Stimulated activated CD8-positive, alpha-beta memory T cell treated with anti-CD3 and anti-CD28 coated beads, Interleukin-12 subunit alpha, Interleukin-12 subunit beta, amount 100 ng/mL, for 1 hour (primary cell): ENCODE results near the gene PLD2.

Source experiments
- DNase-seq: peaks from one replicate; pipeline ENCODE4 v3.0.0-alpha.2; 2020; ENCODE audit warnings: low read depth

PLD2 gene

DNA sequence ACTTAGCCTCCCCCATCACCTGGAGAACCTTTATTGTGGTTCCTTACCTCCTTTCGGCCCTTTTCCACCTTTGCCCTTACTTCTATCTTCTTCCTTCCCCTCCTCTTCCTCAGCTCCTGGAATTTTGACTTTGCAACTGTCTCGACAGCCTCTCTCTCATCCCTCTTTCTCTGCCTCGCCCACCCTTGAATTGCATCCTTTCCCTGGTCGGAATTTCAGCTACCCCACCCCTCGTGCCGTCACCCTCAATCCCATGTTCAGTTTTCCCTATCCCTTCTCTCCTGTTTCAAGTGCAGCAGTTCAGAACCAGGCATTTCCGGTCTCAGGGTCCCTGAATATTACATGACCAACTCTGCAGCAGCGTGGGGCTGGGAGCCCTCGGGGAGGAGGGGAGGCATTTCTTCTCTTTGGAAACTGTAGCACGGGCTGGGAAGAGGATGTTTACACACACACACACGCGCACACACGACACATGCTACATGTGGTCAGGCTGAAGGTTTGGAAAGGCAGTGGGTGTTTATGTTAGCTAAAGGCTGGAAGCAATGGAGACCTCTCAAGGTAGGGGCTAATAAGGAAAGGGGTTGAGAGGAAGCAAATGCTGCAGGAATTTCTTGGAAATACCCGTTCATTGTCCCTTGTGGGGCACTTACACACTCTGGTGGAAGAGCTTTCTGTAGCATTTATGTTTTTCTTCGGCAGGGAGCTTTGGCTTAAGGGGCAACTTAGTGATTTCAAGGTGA is 27.2 kb downstream of the PLD2 start:
- DNase-seq, result no peak

DNA sequence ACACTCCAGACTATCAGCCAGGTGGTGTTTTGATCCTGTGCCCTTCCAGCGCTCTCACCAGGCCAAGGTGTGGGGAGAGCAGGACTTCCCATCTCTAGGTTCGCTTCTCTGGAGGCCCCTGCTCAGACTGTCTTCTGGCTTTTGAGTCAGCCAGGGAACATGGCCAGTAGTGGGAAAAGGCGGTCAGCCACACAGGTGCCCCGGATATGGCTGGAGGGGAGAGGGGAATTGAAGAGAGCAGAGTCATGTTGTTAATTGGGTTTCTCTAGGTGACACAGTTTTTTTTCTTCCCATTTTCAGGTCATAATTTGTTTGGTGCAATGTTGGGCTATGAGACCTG is 27.7 kb downstream of the PLD2 start:
- no peak for DNase-seq

DNA sequence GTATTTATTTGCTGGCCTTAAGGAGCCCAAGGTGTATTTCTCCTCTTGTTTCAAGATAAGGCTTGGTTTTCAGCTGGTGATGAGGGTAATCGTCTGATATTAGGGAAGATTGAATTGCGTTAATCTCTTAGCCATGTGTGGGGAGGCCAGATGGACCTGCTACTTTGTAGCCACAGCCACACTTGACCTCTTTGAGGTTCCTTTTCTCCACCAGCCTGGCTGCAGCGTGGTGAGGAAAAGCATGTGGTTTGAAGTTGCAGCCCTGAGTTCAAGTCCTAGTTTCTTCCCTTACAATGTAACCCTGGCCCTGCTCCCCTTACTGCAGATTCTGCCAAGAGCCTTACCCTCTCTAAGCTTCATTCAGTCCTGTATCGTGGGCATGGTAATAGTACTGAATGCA is 29.3 kb downstream of the PLD2 start:
- DNase-seq, result no peak

DNA sequence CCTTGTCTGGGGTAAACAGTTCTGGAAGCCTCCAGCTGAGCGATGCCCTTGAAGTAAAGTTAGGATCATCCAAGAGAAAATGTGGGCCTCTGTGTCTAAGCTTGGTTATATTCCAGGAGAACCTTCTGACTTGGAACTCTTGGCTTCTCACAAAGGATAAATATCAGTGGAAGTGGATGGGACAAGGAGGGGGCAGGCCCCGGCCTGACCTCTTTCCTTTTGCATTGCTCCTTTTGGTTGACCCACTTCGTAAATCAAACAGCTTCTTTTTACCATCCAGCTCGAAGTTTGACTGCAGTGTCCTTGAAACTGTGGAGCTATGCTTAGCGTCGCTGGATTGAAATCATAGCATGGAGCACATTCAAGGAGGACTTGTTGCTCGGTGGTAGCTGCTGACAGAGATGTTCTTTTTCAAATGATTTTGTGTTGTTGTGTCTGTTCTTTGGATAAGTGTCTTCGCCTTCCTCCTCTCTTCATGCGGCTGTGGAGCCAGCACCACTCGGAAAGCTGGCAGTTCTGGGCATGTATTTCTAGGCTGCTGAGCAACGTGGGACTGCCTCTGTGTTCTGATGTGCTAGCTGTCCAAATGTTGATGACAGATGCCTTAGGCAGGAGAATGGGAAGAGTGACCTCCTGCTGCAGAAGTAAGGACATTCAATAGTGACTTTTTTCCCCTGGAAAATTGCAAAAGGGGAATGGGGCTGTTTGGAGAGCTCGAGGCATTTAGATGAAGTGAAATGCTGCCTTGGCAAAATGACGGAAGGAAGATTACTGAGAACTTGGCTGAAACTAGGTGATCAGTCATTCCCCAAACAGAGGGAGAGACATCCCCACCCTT is 30.7 kb downstream of the PLD2 start:
- DNase-seq, result no peak

DNA sequence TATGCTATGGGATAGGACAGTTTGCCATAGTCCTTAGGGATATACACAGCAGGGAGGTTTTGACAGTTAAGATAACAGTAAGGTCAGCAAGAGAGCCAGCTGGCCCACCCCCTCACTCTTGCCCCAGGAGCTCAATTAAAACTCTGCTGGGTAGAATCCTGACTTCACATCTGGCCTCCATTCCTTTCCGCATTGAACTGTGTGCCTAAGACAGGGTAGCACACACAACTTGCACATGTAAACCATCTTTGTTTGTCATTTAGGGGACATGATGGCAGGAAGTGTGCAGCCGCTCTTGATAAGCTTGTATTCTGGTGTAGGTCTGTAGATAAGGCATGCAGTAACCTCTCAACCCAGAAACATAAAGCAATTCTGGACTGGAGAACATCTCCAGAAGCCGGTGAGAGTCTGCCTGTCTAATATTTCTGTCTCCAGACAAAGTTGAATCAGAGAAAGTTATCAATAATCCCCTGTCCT is 31.4 kb downstream of the PLD2 start:
- no peak for DNase-seq

DNA sequence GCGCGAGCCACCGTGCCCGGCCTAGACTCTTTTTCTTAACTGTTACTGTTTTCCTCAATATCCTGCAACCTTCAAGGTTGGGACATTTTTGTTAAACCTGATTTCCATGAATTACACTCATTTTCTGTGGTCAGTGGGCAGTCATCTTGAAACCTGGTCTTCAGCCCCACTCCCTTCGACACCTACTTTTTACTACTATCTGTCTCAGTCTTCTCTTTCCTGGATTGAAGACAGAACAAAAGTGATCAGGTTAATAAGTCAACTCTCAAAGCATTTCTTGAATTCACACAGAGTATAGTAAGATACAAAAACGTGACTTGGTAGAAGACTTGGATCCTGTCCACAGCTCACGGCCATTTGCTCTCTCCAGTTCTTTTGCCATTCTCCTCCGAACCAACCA is 32.3 kb downstream of the PLD2 start:
- DNase-seq, result no peak

DNA sequence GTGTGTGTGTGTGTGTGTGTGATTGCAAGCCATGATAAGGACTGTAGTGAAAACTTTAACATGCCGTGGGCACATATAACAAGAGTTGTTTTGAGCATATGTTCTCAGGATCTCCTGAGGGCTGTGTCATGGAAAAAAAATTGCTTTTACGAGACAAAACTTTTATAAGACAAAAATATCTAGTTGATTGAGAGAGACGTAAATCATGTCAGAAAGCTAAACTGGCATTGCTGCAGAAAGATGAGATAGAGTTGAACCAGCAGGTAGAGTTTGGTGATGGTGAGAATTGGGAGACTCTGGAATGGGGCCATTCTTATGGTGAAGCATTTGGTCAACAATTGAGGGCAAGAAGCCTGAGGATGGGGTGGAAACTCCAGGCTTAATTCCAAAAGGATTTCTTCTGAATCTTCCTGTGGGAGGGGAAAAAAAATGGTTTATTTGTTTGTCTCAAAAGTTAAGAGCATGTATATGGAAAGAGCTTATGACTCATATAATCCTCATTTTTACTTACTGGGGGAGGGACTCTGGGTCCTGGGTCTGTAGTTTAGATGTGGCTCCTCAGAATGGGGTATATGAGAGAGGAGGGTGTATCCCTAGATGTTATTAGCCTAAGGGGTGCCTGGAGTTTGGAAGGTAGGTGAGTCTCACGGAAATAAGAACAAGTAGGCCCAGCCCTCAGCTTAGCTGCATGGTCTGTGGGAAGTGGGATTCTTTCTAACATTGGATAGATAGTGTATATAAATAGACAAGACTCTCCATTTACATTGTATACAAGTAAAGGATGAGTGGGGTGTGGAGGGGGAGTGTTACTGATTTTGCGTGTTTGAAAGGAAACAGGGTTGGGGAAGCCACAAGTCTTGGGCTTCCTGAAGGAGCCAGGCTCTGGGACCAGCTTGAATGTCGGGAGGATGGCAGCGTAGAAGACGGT is 33.3 kb downstream of the PLD2 start:
- DNase-seq, result no peak

DNA sequence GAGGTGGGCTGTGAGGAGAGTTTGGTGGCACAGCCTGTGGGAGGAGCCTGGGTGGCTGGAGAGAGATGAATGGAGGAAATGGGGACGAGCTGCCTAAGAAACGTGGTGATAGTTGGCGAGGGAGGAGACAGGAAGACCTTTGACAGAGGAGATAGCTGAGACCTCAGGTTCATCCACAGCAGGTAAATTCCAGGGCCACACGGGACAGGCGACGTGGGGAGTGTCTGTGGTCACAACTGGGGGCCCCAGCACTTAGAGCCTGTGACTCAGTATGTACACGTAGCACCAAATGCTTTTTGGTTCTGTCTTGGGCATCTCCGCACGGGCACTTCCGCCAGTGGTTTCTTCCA is 33.9 kb downstream of the PLD2 start:
- DNase-seq, result no peak

DNA sequence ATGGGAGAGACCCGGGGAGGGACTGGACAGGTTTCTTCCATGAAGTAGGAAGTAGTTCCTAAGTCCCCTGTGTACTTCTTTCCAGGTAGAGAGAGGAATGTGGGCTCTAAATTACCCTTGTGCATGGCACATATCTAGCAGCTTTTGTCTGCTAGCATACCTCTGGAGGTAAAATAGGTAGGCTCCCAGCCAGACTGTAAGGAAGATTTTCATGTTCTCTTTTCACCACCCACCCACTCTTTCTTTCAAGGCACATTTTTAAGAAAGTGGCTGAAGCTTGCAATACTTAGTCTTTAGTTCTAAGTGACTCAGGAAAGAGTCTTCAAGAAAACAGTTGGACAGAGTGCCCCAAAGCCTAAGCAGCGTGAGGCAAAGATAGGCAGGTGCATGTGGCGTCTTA is 35.4 kb downstream of the PLD2 start:
- no peak for DNase-seq

DNA sequence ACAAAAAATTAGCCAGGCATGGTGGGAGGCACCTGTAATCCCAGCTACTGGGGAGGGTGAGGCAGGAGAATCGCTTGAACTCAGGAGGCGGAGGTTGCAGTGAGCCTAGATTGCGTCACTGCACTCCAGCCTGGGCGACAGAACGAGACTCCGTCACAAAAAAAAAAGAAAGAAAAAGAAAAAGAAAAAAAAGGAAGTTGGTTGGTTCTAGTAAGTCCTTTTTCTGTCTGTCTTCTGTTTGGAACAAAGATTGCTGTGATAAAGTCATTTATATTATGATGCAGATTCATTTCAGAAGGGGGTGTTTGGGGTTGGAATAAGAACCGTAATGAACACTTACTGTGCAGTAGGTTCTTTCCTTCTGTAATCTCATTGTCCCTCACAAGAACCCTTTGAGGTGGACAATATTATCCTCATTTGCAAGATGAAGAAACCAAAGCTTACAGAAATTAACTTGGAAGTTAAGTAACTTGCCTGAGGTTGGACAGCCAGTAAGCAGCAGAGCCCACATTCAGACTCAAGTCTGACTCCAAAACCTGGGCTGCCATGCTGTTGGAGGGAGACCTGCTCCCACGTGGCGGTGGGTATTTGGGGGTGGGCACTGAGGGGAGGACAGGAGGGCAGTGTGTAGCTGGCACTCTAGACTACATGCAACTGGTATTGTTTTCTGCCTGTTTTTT is 36.5 kb downstream of the PLD2 start:
- DNase-seq, result no peak

DNA sequence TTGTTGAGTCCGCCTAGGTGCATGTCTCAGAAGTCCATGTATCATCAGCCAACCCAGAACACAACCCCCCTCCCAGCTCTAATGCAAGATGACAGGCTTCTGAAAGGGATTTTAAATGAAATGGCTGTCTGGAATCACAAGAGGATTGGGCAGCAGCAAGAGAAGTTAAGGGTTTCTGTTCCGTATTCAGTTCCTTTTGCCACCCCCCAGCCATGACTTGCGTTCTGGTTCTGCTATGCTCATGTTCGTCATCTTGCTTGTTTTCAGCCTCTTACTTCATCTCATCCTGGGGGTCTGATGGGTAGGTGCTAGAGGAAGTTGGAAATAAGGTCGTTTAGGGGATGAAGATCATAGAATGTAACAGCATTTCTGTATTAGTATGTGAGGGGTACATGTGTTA is 38.2 kb downstream of the PLD2 start:
- no peak for DNase-seq

DNA sequence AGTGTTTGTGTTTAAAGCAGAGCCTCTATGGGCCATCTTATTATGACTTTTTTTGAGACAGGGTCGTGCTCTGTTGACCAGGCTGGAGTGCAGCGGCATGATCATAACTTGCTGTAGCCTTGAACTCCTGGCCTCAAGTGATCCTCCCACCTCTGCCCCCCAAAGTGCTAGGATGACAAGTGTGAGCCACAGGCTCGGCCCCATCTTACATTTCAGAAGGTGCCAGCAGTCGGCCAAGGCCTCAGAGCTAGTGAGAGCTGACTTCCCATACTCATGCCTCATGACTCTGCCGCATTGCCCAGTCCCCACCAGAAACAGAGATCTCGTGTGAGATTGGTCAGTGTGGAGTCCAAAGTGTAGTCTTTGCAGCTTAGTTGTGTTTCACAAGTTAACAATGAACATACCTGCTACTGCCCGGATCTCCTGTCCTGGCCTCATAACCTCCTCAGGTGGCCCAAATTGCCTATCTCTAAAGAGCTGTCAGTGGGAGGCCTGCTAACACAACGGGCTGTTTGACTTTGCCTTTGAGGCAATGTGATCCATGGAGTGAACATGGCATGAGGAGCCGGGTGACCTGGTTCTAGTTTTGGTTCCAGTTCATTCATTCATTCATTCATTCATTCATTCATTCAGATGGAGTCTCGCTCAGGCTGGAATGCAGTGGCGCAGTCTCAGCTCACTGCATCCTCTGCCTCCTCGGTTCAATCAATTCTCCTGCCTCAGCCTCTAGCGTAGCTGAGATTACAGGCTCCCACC is 39.9 kb downstream of the PLD2 start:
- no peak for DNase-seq

DNA sequence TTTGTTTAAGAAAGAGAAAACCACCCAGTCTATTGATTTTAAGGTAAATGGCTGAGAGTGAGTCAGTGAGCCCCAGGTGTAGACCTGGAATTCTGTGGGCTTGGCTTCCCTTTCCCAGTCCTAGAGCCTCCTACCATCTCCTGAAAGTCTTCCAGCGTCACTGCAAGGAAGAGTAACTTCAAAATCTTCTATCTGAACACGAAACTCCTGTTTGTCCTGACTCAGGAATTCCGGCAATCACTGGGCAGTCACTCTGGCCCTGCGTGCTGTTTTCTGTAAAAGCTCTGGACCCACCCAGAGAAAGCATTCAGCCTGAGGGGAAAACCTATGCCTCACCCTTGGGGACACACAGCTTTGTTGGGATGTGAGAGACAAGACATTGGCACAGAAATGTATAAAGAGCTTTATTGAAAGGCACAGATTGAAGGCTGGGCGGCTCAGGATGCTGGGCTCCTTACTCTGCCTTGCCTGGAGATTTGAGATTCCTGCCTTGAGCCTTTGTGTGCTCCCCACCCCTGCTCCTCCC is 42.1 kb downstream of the PLD2 start:
- no peak for DNase-seq

DNA sequence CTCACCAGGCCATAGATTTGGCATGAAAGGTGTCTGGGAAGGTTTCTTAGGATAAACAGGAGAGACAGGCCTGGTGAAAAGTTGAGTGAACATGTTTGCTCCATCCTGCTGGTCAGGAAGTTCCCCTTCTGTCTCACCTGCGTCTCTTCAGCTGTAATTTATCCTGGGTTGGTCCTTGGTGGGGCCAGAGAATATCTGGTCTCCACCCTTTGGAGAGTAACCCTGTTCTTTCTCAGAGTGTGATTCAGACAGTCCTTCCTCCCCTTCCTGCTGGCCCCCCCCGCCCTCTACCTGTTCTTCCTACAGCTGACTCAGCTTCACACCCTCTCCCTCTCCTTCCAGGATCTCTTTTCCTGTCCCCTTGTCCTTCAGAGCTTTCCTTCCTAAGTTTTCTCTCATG is 43.3 kb downstream of the PLD2 start:
- DNase-seq, result no peak

DNA sequence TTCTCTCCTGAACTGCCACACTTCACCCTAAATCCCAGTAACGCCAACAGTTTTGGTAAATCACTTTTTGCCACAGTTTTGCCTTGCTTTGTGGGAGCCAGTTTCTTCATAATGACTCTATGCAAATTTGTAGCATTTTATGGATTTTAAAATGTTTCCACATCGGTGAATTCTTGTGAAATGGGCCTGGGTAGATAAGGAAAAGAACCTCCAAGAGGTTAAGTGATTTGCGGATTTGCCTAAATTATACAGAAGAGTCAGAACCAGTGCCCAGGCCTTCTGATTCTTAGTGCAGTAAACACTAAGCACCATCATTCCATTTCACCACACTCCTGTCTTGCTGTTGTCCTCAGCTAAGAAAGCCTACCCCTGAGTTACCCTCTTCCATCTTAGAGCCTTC is 44.1 kb downstream of the PLD2 start:
- no peak for DNase-seq

DNA sequence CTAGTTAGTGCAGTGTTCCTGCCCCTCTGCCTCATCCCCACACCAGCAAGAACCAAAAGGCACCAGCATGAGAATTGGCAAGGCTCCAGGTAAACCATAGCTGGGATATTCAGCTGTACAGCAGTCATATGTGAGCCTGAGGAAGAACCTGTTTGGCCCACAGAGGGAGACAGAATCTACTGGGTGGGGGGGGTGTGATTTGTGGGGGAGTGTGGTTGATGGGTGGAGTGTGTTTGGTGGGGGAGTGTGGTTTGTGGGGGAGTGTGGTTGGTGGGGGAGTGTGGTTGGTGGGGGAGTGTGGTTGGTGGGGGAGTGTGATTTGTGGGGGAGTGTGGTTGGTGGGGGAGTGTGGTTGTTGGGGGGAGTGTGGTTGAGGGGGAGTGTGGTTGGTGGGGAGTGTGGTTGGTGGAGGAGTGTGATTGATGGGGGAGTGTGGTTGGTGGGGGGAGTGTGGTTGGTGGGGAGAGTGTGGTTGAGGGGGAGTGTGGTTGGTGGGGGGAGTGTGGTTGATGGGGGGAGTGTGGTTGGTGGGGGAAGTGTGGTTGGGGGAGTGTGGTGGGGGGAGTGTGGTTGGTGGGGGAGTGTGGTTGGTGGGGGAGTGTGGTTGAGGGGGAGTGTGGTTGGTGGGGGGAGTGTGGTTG is 45.7 kb downstream of the PLD2 start:
- no peak for DNase-seq

DNA sequence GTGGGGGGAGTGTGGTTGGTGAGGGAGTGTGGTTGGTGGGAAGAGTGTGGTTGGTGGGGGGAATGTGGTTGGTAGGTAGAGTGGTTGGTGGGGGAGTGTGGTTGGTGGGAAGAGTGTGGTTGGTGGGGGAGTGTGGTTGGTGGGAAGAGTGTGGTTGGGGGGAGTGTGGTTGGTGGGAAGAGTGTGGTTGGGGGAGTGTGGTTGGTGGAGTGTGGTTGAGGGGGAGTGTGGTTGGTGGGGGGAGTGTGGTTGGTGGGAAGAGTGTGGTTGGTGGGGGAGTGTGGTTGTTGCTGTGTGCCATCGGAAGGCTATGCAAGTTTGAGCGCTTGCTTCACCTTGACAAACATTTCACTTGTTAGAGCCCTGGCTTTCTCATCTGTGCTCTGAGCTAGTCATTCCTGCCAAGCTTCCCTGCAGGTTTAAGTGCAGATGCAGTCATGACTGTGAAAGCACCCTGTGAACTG is 46.3 kb downstream of the PLD2 start:
- DNase-seq, result no peak

DNA sequence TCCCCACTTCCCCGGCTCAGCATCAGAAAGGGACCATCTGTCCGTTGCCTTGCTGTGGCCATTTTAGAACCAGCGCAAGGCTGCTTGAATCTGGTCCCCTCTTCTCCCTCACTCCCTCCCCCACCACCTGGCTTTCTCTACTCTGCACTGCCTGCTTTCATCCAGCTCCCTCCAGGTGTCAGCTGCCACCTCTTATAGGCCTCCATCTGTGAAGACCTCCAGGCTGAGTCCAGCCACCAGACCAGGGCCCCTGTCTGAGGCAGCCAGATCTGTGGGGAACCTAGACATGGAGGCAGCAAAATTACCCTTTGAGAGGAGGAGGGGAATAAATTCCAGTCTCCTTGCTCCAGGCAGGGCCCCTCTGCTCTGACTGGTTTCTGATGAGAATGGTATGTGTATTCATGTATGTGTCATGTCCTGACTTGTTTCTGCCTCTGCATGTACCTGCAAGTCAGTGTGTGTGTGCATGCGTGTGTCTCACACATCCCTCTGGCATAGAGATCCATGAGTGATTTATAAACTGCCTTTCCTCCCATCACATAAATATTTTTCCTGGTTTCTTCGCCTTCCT is 47.2 kb downstream of the PLD2 start:
- no peak for DNase-seq

DNA sequence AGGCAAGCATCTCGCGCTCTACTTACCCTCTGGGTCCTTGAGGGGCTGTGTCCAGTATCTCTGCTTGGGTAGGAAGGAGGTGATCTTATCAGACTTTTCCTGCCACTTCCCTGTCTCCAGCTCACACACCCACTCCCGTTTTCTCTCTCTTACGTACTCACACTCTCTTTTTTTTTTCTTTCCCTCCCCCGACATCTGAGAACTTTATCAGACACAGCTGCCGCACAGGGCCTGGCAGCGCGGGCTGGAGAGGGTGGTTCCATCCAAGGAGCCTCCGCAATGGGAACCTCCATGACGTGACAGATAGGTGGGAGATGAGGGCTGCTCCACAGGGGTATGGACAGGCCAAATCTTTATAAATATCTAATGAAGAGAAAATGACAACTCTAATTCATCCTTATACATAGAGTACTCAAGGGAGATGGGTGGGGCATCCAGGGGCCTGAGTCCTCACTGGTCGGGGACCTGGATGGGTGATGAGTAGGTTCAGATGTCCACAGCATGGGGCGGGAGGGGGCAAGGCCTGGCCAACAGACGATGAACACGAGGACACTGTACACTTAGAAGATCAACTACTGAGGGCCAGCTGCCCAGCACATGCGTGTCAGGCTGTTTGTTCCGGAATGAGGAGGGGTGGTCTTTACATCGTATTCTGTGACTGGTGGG is 49.5 kb downstream of the PLD2 start:
- no peak for DNase-seq

DNA sequence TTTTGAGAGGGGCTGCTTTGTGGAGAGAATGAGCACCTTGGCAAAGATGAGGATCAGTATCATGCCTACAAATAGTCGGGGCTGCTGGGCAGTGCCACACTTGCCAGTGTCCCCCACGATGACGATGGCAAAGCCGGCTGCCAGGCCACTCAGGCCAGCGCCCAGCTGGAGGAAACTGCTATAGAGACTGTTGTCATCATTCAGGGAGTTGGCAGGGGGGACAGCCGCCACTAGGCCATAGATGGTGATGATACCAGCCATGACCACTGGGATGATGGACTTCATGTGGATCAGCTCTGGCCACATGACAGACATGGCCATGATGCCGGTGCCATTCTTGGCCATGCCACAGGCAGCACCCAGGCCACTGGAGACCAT is 50.0 kb downstream of the PLD2 start:
- DNase-seq, result no peak
